Measurements from ENCODE around the gene MCF2L.

The MCF2L gene

GRCh38 chr13:113144255-113144629, 175.2 kb downstream of the MCF2L start:
- no peak for DNase-seq
- CTCF ChIA-PET: no interaction called here
- Mint-ChIP-seq H3K9me3 (no peaks in the 10 kb centered on the region), H3K27me3 (peaks cover 16% of the 10 kb centered on the region), H3K4me3 (no peak overlapping the region), H3K27ac (no peak overlapping the region), H3K4me1 (no peaks in the 10 kb centered on the region), H3K36me3 (no peaks in the 10 kb centered on the region)

- Mint-ChIP-seq H3K27ac (no peak overlapping the region), H3K9me3 (no peaks in the 10 kb centered on the region), H3K27me3 (peaks cover 22% of the 10 kb centered on the region), H3K36me3 (no peaks in the 10 kb centered on the region), H3K4me3 (no peak overlapping the region), H3K4me1 (no peaks in the 10 kb centered on the region)
- CTCF ChIA-PET: no interaction called here
- no peak for DNase-seq
Measured at GRCh38 chr13:113145496-113145895, 176.5 kb downstream of the MCF2L start.

GRCh38 chr13:113145911-113146598, 177.0 kb downstream of the MCF2L start:
- Mint-ChIP-seq H3K4me3 (no peak overlapping the region), H3K4me1 (peaks cover under 1% of the 10 kb centered on the region), H3K27me3 (peaks cover 27% of the 10 kb centered on the region), H3K36me3 (no peaks in the 10 kb centered on the region), H3K27ac (no peak overlapping the region), H3K9me3 (no peaks in the 10 kb centered on the region)
- CTCF ChIA-PET: no interaction called here
- no peak for DNase-seq

- Mint-ChIP-seq H3K27me3 (peaks cover 32% of the 10 kb centered on the region), H3K9me3 (no peaks in the 10 kb centered on the region), H3K4me1 (peaks cover 5% of the 10 kb centered on the region), H3K36me3 (no peaks in the 10 kb centered on the region), H3K27ac (no peak overlapping the region), H3K4me3 (no peak overlapping the region)
- no peak for DNase-seq
- CTCF ChIA-PET: no interaction called here
Measured at GRCh38 chr13:113146750-113147149, 177.7 kb downstream of the MCF2L start.

- CTCF ChIA-PET: no interaction called here
- no peaks in the 10 kb centered on the region for H3K9me3 Mint-ChIP-seq
- DNase-seq: no peak
- no peak overlapping the region for H3K27ac Mint-ChIP-seq
- H3K27me3 Mint-ChIP-seq: peaks cover 36% of the 10 kb centered on the region
- H3K36me3 Mint-ChIP-seq: no peaks in the 10 kb centered on the region
- H3K4me3 Mint-ChIP-seq: no peak overlapping the region
- H3K4me1 Mint-ChIP-seq: peaks cover 9% of the 10 kb centered on the region
Measured at GRCh38 chr13:113147206-113147605, 178.2 kb downstream of the MCF2L start.

GRCh38 chr13:113148407-113148806, 179.4 kb downstream of the MCF2L start:
- peaks cover 1% of the 10 kb centered on the region for H3K36me3 Mint-ChIP-seq
- H3K9me3 Mint-ChIP-seq: no peaks in the 10 kb centered on the region
- DNase-seq: no peak
- H3K27ac Mint-ChIP-seq: no peak overlapping the region
- CTCF ChIA-PET: no interaction called here
- H3K4me1 Mint-ChIP-seq: peaks cover 18% of the 10 kb centered on the region
- H3K27me3 Mint-ChIP-seq: peaks cover 47% of the 10 kb centered on the region
- H3K4me3 Mint-ChIP-seq: no peak overlapping the region

- Mint-ChIP-seq H3K4me3 (no peak overlapping the region), H3K9me3 (no peaks in the 10 kb centered on the region), H3K27me3 (peaks cover 49% of the 10 kb centered on the region), H3K36me3 (peaks cover 1% of the 10 kb centered on the region), H3K4me1 (peaks cover 22% of the 10 kb centered on the region), H3K27ac (no peak overlapping the region)
- DNase-seq: no peak
- CTCF ChIA-PET: no interaction called here
Measured at GRCh38 chr13:113148940-113149503, 180.0 kb downstream of the MCF2L start.

All from activated naive CD4-positive, alpha-beta T cell treated with anti-CD3 and anti-CD28 coated beads, Interleukin-2, amount 10 ng/mL, durations not matched to agents 7 days and 5 days (primary cell).